ENCODE measurements around the gene ZNF79. TPM values are rescaled to one million over a fixed set of nuclear protein-coding genes. Genes with fewer than 3 reads are reported as not detected.
"Not testable (repeated sequence)": the region's sequence is repeated elsewhere in the genome, so short reads cannot be mapped to it uniquely, and the experiment has no call there.

ZNF79 gene
- total RNA-seq, 1 experiment from 2014 or later: 9.6 TPM

DNA sequence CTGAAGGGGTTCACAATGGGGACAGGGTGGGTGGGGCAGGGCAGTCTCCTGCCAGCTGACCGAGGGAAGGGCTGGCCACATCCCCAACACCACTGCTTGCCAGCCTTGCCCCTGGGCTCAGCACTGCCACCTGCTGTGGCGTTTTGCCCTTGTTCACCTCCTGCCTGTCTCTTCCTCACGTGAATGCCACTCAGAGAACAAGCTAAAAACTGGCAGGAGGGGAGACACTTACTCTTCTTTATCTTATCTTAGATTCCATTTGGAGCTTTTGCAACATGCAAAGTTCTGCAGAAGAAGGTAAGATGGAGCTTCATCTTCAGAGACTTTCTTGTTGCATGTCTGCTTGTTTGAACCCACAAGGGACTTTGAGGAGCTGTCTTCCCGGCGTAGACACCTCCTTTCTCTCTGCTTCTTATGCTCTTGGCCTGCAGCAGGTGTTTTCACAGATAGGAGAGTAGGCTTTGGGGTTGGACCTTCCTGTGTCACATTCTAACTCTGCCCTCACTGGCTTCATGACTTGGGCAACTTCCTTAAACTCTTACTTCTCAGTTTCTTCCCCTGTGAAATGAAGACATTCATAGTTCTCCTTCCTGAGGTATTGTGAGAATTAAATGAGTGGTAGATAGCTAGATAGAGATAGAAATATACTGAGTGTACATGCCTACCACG, 31.3 kb downstream of the ZNF79 start:
- no peak for DNase-seq (ENCODE audit: low read depth)

DNA sequence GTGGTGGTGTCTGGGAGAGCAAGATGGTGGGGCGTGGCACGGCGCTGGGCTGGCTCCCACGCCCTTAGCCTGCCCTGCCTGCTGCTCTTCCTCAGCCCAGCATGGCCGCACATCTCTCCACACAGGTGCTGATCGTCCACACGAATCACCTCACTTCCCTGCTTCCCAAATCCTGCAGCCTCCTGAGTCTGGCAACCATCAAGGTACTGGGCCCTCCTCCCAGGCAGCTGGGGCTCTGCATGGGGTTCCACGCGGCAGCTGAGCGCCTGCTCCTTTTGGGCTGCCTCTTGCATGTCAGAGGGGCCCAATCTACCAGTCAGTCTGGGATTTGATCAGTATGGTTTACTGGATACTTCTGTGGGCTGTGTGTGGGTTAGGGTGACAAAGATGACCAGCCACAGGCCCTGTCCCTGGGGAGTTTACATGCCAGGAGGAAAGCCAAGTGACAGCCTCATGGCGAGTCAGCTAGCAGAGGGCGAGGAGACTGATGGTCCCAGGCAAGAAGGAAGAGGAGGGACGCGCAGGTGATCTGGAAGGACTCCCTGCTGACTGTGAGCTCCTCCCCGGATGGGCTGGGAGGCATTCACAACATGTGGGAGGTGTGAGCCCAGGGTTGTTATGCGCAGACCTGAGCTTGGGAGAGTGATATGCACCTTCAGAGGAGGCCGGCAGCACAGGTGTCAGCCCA, 33.2 kb downstream of the ZNF79 start:
- no peak for DNase-seq (ENCODE audit: low read depth)

DNA sequence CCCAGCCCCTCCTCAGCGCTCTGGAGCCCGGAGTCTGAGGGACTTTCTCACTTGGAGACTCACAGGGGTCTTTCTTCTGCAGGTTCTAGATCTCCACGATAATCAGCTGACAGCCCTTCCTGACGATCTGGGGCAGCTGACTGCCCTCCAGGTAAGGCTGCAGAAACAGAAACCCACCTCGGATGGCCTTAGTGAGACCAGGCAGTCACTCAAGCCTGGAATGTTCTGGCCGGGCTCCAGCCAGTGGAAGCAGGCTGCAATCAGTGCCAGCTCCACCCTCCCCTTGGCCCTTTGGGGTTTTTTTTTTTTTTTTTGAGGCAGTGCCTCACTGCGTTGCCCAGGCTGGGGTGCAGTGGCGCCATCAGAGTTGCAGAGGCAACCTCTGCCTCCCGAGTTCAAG, 34.7 kb downstream of the ZNF79 start:
- no peak for DNase-seq (ENCODE audit: low read depth)

DNA sequence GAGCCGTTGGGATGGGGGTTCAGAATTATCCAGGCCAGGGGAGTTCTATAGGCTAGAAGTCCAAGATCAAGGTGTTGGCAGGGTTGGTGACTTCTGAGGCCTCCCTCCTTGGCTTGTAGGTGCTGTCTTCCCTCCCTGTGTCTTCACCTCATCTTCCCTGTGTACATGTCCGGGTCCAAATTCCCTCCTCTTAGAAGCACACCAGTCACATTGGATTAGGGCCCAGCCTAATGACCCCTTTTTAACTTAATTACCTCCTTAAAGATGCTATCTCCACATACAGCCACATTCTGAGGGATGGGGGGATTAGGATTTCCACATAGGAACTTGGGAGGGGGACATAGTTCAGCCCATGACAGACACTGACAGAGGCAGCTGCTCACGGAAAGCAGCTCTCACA, 39.2 kb downstream of the ZNF79 start:
- no peak for DNase-seq (ENCODE audit: low read depth)

DNA sequence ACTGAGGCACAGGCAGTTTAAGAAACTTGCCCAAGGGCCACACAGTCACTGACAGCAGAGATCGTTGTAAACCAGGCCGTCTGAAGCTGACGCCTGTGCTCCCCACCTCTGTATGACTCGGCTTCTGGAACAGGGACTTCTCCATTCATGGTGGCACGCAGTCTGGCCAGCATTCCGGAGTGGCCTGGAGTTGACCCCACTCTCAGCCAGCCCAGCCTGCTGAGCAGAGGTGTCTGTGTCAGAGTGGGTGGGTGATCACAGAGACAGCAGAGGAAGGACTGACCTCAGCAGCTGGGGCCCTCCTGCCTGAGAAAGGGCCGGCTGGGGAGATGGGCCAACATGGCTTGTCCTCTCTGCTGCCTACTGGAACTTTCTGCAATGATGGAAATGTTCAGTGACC, 39.7 kb downstream of the ZNF79 start:
- no peak for DNase-seq (ENCODE audit: low read depth)

DNA sequence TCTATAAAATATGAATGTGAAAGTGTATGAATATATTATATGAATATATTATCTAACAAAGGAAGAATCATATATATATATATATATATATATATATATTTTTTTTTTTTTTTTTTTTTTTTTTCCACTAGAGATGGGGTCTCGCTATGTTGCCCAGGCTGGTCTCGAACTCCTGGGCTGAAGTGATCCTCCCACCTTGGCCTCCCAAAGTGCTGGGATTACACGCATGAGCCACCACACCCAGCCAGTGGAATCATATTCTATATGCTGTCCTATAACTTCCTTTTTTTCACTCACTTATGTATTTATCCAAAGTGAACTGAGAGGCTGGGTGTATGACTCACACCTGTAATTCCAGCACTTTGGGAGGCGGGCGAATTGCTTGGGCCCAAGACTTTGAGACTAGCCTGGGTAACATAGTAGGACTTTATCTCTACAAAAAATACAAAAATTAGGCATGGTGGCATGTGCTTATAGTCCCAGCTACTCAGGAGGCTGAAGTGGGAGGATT, 42.3 kb downstream of the ZNF79 start:
- not testable (repeated sequence) for DNase-seq (ENCODE audit: low read depth)

DNA sequence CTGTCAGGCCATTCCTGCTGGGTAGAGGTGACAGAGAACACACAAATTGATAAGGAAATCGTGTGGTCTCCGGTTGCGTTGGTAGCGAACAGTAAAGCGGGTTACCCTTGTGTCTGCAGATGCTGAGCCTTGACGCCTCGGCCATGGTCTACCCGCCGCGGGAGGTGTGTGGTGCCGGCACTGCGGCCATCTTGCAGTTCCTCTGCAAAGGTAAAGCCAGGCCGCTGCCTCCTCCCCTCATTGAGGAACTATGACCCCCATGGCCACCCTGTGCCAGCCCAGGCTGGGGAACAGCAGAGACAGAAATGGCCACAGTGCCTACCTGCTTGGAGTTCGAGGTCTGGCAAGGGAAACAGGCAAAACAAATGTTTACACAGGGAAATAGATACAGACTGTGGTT, 43.4 kb downstream of the ZNF79 start:
- no peak for DNase-seq (ENCODE audit: low read depth)

DNA sequence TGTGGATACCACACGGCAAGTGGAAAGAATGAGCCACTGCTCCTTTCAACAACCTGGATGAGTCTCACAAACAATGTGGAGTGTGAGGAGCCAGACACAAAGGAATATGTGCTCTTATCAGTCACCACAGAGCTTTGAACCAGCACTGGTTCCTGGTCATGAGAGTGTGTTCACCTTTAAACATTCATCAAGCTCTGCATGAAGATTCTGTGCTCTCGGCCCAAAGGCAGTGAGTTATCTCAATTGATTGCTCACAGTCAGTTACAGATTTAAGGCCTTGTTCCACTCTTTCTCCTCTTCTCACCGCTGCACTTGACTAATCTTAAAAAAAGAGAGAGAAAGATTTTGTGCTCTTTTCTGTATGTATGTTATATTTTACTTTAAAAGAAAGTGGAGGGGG, 46.5 kb downstream of the ZNF79 start:
- no peak for DNase-seq (ENCODE audit: low read depth)

DNA sequence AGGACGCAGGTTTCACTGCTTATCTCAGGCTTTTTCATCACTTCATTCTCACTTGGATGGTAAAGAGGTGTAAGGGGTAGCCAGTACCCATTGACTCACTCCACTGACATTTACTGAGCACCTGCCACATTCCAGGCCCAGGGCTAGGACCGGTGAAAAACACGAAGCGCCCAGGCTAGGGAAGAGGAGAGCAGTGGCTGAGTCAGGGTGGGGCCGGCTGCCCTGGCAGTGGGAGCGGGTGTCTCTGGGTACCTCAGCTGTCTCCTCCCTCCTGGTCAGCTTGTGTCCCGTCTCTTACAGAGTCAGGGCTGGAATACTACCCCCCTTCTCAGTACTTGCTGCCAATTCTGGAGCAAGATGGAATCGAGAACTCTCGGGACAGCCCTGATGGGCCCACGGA, 49.3 kb downstream of the ZNF79 start:
- DNase-seq (ENCODE audit: low read depth): no peak

DNA sequence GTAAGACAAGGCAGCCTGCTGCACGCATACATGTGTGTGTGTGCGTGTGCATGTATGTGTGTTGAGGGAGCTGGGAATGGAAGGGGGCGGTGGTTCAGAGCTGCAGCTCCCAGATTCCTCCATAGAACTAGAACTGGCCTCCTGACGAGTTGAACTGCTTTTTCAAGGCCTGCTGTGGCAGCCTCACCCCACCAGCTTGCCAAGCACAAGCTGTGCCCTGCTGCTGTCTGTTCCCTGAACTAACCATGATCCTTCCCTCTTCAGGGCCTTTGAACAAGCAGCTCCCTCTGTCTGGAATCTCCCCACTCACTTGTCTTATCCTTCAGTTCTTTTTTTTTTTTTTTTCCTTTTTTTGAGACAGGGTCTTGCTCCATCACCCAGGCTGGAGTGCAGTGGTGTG, 49.8 kb downstream of the ZNF79 start:
- DNase-seq (ENCODE audit: low read depth): no peak

DNA sequence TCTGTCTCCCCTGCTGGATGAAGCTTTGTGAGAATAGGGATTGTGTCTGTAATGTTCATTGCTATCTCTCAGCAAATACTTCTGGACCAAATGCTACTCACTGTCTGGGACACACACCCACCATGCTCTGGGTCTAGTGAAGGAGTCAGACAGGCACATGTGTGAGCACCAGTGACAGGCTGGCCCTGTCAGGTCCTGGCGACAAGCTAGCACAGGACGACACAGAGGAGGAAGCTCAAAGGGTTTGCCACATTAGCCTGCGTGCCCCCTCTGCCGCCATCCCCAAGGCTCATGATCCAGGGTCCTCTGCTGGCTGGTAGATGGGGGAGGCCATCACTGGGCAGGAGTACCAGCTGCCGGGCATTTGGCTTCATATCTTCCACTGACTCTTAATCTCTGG, 50.4 kb downstream of the ZNF79 start:
- no peak for DNase-seq (ENCODE audit: low read depth)

DNA sequence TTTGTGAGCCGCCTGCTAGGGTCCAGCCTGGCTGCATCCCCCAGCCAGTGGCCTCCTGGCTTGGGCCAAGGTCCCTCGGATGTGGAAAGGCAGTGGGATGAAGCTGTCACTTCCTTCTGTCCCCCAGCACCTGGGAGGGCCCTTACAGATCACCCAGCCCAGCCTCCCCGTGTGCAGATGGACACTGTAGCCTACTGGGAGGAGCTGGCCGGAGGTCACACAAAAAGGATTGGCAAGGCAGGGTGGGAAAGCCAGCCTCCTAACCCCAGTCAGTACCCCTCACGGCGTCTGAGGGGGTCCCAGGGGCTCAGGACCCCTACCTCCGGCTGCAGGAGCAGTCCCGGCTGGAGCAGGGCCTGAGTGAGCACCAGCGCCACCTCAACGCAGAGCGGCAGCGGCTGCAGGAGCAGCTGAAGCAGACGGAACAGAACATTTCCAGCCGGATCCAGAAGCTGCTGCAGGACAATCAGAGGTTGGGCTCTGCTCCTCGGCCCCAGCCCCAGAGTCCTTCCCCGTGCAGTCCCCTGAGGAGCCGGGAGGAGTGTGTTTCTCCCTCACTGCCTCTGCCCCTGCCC, 55.4 kb downstream of the ZNF79 start:
- no peak for DNase-seq (ENCODE audit: low read depth)

DNA sequence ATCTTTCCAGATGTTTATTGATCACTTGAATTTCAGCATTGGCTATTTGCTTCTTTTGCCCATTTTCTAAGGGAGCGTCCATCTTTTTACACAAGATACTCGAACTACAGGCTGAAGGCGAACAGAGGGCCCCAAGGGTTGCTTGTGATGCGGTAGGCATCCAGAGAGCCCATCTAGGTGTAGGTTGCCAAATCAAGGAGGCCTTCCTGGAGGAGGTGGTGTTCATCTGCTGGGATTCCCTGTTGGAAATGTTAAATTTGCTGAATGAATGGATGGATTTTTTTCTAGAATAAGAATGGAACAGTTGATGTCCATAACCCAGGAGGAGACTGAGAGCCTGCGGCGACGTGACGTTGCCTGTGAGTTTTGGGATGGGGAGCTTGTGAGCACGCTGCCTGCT, 58.5 kb downstream of the ZNF79 start:
- no peak for DNase-seq (ENCODE audit: low read depth)

DNA sequence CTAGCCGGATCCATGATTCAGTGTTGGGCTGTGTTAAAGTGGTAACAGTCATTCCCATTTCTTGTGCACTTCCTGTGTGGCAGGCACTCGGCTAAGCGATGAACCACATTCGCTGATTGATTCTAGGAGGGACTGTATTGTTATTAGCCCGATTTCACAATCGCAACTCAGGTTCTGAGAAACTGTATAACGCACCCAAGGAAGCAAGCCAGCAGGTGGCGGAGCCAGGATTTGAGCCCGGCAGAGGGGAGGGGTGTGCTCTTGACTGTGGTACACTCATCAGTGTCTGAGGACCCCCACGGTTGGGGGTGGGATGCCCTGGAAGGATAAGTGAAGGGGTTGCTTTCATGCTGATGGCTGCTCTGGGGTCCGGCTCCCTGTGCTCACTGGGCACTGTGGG, 61.8 kb downstream of the ZNF79 start:
- DNase-seq (ENCODE audit: low read depth): no peak

DNA sequence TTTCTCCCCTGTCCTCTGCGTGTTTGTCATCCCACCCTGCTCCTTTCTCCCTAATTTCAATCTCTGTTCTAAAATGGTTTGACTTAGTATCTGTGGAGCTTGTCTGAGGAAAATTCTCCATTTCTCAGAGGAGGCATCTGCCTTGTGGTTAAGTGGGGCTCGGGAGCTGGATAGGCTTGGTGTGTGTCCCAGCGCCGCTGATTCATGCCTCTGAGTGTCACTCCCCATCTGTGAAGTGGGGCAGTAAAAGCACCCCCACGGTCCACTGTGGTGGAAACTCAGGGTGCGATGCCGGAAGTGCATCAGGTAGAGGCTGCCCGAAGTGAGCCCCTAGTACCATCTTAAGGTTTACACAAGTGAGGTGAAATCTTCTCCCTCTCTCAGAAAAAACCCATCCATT, 64.8 kb downstream of the ZNF79 start:
- DNase-seq (ENCODE audit: low read depth): no peak

DNA sequence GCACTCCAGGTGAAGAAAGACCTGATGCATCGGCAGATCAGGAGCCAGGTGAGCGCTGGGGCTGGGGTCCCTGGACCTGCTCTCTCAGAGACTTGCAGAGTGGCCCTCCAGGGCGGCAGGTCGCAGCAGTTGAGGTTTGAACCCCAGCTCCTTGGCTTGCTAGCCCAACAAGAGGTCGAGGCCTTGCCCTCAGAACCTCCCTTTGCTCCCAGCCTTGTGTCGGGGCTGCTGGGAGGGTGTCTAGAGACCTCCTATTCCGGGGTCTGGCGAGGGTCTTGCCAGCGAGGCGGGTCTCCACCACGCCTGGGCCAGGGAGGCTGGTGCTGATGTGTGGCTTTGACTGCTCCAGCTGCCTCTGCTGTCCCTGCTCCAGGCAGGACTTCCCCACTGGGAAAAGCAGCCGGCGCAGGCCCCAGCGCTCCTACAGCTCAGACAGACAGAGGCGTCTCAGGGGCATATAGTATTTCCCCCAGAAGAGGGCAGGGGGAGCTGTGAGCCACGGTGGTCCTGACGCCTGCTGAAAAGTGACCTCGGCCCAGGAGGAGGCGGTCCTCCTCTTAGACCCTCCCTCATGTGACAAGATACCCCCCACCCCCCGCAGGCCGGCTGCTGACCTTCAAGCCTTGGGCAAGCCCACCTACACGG, 65.4 kb downstream of the ZNF79 start:
- DNase-seq (ENCODE audit: low read depth): no peak

DNA sequence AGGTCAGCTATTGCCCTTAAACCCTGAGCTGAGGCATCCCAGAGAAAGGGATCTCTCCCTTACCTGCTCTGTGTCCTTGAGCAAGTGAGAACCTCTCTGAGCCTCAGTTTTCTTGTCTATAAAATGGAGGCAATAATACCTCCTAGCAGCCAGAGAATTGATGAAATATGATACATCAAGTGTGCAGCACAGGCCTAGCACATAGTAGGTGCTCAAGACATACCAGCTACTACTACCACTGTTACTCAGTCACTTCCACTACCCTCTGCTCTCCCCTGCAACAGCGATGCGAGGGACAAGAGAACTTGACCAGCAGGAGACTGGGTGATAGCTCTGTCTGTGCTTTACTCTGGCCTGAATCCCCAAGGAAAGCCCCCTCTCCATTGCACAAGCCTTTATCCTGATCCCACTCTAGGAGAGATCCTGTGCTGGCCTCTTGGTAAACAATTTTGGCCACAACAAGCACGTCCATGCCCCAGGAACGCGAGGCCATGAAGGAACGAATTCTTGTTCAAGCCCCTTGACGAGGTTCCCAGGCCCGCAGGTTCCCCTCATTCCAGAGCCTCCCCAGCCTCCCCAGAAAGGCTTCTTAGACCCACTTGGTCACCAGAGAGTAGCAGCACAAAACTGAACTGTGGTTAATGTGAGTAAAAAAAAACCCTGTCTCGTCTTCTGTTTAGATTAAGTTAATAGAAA, 66.5 kb downstream of the ZNF79 start:
- DNase-seq (ENCODE audit: low read depth): no peak

DNA sequence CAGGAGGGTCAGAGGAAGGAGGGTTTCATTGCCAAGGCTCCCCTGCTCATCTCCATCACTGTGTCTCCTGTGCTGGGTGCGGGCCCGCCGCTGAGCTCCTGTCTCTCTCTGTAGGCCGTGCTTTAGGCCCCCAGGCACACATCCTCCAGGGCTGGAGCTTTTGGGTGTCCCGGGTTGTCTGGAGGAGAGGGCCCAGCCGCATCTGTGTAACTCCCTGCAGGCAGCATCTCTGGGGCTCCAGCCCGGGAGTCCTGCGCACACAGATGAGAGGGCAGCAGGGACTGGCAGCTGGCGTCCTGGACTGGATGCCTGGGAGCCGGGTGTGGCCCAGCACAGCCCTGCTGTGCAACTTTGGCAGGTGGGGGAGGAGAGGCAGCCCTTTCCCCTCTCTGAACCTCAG, 67.3 kb downstream of the ZNF79 start:
- DNase-seq (ENCODE audit: low read depth): no peak

DNA sequence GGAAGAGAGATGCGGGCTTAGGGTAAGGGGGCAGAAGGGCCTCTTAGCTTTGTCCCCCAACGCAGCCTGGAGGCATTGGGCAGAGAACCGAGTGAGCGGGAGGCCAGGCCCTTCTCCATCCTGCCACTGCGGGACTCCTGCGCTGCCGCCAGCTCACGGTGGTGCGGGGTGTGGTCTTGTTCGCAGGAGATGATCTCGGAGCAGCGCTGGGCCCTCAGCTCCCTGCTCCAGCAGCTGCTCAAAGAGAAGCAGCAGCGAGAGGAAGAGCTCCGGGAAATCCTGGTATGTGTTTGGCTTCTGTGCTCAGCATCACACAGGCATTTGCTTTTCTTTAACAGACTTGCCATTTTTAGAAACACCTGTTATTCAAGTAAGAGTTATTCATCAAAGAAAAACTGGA, 68.4 kb downstream of the ZNF79 start:
- DNase-seq (ENCODE audit: low read depth): peak; percentile 71

DNA sequence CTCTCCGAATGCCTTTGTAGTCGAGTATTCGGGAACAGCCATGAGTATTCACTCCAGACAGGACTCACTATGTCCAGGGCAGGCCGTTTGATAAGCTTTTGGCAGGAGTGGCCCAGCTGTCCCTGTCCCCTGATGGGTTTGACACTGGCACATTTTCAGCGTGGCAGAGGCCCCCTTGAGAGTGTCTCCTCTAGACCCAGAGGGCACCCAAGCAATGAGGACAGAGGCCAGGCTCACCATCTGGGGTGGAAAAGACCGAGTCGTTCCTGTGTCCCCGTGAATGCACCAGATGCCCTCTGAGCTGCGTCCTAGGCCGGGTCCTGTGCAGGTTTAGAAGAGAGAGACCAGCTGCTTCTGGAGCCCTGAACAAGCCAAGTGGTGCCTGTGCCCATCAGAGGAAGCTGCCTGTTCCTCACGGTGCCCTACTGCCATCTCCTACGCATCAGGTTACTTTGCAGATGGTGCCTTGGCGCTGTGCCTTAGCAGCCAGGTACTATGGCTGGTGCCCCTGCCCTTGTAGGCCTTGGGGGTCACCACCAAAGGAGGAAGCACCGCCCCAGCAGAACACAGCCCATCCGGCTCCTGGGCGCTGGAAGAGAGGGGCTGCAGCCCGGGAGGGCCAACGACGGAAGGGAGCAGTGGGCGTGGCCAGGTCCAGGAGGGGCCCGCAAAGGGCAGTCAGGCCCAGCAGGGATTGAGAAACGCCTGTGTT, 69.6 kb downstream of the ZNF79 start:
- DNase-seq (ENCODE audit: low read depth): no peak

DNA sequence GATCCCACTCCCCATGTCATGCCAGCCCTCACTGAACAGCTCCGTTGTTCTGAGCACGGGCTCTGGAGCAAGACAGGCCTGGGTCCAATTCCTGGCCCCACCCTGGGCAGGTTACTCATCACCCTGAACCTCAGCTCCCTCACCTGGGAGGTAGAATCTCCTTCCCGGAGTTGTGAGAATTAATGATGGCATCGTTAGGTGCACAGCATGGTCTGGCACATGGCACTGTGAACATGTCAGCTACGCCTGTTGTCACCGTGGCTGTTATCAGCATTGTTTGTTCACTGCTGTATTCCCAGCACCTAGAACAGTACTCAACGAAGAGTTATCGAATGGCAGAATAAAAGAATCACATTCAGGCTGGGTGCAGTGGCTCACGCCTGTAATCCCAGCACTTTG, 70.1 kb downstream of the ZNF79 start:
- DNase-seq (ENCODE audit: low read depth): no peak
